ENCODE data around the gene GPC3. TPM values are rescaled to one million over a fixed set of nuclear protein-coding genes. Genes with fewer than 3 reads are reported as not detected.

Gene GPC3
- total RNA-seq, 4 donors from 2014 or later, result 8.4 to 28.2 (median 20.4) TPM

DNA sequence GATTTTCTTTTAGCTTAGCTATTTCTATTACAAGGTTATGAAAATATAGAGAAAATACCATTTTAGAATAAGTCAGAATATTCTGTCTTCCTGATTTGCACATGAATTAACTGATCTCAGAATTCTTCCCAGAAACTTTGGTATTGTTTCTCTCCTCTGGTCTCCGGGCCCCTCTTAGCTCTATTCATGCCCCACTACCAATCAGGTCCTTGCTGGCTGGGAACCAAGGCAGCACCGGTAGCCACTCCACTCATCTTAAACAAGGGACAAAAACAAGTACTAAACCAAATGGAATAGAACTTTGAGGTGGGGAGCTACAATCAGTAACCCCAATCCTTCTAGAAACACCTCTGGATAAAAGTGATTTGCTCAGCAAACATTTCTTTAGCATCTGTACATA is 64.3 kb downstream of the GPC3 start:
- no peak for DNase-seq
- TF ChIP-seq, protein P1, sequence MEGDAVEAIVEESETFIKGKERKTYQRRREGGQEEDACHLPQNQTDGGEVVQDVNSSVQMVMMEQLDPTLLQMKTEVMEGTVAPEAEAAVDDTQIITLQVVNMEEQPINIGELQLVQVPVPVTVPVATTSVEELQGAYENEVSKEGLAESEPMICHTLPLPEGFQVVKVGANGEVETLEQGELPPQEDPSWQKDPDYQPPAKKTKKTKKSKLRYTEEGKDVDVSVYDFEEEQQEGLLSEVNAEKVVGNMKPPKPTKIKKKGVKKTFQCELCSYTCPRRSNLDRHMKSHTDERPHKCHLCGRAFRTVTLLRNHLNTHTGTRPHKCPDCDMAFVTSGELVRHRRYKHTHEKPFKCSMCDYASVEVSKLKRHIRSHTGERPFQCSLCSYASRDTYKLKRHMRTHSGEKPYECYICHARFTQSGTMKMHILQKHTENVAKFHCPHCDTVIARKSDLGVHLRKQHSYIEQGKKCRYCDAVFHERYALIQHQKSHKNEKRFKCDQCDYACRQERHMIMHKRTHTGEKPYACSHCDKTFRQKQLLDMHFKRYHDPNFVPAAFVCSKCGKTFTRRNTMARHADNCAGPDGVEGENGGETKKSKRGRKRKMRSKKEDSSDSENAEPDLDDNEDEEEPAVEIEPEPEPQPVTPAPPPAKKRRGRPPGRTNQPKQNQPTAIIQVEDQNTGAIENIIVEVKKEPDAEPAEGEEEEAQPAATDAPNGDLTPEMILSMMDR (IDR thresholded peaks at IDR 0.05), result no peak
- H3K4me3 ChIP-seq (replicated peaks in 1 of 3), result no peak overlapping the region
- no peak overlapping the region for H3K27ac ChIP-seq
- no peaks in the 10 kb centered on the region for H3K36me3 ChIP-seq
- WGBS, 2 donors, result 63 to 70% methylated on average over 2 of the region's 2 CpGs
- no peaks in the 10 kb centered on the region for H3K9me3 ChIP-seq
- no peaks in the 10 kb centered on the region for H3K27me3 ChIP-seq
- intact Hi-C loops (cut with DNase I), result no loop called here
- no peaks in the 10 kb centered on the region for H3K4me1 ChIP-seq

DNA sequence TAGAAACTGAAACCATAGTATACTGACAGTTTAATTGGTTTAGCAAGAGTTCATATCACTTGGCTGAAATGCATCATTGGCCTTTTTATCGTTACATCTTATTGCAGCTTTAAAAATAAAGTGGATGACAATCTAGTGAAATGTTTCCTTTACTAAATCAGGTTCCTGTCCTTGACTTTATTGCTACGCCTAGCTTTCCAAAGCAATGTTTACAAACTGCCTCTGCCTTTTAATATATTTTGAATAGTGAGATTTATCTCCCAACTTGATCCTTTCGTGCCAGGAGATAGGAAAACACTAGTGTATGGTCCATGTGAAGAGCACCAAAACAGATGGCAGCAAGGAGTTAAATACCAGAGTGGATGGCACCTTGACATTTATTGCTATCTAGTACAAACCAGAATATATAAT is 67.0 kb downstream of the GPC3 start:
- no peaks in the 10 kb centered on the region for H3K36me3 ChIP-seq
- WGBS, 2 donors, result 81 to 85% methylated on average over 3 of the region's 3 CpGs
- no peak overlapping the region for H3K27ac ChIP-seq
- intact Hi-C loops (cut with DNase I), result no loop called here
- no peaks in the 10 kb centered on the region for H3K4me1 ChIP-seq
- TF ChIP-seq, protein P1 (IDR thresholded peaks at IDR 0.05), result no peak
- TF ChIP-seq POLR2A (IDR thresholded peaks at IDR 0.05), result no peak
- DNase-seq, result no peak
- H3K27me3 ChIP-seq, result no peaks in the 10 kb centered on the region
- H3K9me3 ChIP-seq, result no peaks in the 10 kb centered on the region
- H3K4me3 ChIP-seq (replicated peaks in 1 of 3), result no peak overlapping the region

DNA sequence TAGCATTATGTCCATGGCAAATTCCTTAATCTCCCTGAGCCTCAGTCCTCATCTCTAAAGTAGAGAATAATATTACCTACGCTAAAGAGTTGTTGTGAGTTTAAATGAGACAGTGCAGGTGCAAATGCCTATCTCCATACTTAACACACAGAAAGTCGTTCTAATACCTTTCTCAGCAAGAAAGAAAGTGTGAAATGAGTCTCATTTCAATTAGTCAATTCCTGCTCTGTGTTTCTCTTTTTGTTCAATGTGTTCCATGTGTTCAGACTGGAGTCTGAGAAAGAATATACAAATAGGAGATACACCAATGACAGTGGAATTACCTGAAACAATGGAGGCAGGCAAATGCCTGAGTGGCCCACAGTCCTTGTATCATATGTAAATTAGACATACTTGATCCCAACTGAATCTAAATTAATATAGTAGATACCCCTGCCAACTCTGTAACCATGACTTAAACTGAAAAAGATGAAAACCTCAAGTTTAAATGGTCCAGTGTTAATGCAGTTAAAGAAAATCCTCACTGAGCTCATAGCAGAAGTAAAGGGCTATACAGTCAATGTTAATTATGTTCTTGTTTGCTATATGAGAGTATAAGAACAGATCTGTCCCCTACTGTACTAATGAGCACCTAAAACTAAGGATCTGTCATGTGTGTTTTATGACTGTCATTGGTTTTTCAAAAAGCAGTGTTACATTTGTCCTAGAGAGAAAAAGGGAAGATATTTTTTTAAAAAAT is 68.2 kb downstream of the GPC3 start:
- H3K9me3 ChIP-seq, result no peaks in the 10 kb centered on the region
- no peak for DNase-seq
- intact Hi-C loops (cut with DNase I), result no loop called here
- WGBS, 2 donors, result 88 to 91% methylated on average over 2 of the region's 2 CpGs
- H3K27ac ChIP-seq, result no peak overlapping the region
- TF ChIP-seq POLR2A (IDR thresholded peaks at IDR 0.05), result no peak
- TF ChIP-seq, protein P1 (IDR thresholded peaks at IDR 0.05), result no peak
- H3K36me3 ChIP-seq, result no peaks in the 10 kb centered on the region
- no peaks in the 10 kb centered on the region for H3K27me3 ChIP-seq
- H3K4me1 ChIP-seq, result no peaks in the 10 kb centered on the region
- no peak overlapping the region for H3K4me3 ChIP-seq (replicated peaks in 1 of 3)

DNA sequence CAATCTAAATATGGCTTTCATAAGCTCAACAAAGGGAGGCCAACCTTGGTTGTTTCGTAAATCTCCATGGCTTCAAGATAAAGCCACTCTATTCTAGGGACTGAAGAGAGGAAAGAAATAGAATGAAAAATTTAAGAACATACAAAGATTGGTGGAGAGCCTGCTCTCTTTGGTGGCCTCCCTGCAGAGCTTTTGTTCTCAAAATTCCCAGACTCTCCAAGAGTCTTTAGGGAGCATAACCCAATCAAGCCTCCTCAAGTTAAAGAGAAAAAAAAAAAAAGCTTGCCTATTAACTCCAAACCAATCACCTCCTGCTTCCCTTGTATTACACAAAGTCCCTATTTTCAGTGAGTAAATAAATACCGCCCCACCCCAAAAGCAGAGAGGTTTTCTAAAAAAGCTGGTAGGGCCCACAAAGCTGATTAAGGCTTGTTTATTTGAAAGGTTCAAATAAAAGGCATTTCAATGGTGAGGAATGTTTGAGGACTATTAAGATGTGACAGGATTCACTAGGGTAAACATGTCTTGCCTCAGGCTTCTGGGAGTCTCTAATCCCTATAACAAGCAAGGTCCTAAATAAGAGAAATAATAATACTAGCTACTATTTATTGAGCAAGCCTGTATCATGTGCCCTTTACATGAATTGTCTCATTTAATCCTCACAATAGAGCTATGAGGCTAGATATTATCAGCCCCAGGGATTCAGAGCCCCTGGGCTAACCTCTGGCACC is 71.6 kb downstream of the GPC3 start:
- DNase-seq, result no peak
- intact Hi-C loops (cut with DNase I), result no loop called here
- Histone ChIP-seq H3K9me3 (no peaks in the 10 kb centered on the region), H3K27me3 (no peaks in the 10 kb centered on the region), H3K4me3 (replicated peaks in 1 of 3) (no peak overlapping the region), H3K27ac (no peak overlapping the region), H3K4me1 (no peaks in the 10 kb centered on the region), H3K36me3 (no peaks in the 10 kb centered on the region)
- 73 to 74% methylated on average over 2 of the region's 2 CpGs for WGBS, 2 donors
- TF ChIP-seq POLR2A (IDR thresholded peaks at IDR 0.05), result no peak
- TF ChIP-seq, protein P1 (IDR thresholded peaks at IDR 0.05), result no peak

DNA sequence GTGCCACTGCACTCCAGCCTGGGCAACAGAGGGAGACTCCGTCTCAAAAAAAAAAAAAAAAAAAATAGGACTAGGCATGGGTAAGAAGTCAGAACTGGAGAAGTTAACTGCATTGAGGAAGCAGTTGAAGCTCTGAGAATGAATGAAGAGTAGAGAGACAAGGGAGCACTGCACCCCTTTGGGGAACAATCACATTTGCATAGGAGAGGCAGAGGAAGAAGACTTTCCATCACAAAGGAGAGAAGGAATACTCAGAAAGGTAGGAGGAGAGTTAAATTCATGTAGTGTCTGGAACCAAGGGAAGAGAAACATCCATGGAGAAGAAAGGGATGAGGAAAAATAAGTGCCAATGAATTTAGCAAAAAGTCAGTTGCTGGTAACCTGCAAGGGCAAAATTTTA is 72.4 kb downstream of the GPC3 start:
- Histone ChIP-seq H3K27me3 (no peaks in the 10 kb centered on the region), H3K36me3 (no peaks in the 10 kb centered on the region), H3K27ac (no peak overlapping the region), H3K9me3 (no peaks in the 10 kb centered on the region), H3K4me3 (replicated peaks in 1 of 3) (no peak overlapping the region), H3K4me1 (peaks cover 0 to 4% of the 10 kb centered on the region in 2 donors)
- 57 to 69% methylated on average over 1 of the region's 1 CpG for WGBS, 2 donors
- DNase-seq, result no peak
- intact Hi-C loops (cut with DNase I), result no loop called here
- TF ChIP-seq POLR2A (IDR thresholded peaks at IDR 0.05), result no peak
- TF ChIP-seq, protein P1 (IDR thresholded peaks at IDR 0.05), result no peak

Data from thyroid gland (tissue), 4 donors.